CD4-positive, alpha-beta memory T cell (primary cell): ENCODE measurements around the gene NTHL1. TPM values are rescaled to one million over a fixed set of nuclear protein-coding genes. Genes with fewer than 3 reads are reported as not detected.

Source experiments
- CTCF ChIA-PET: fragments of 350-600 bp; sonication (Branson Sonifier 250); formaldehyde crosslinking; loops from one replicate; lab custom pipeline; 2021; ENCODE audit warnings: inconsistent platforms; ENCODE audit not compliant: partially characterized antibody; lab: Charles Lee
- POLR2A ChIA-PET: fragments of 350-600 bp; sonication (Branson Sonifier 250); formaldehyde crosslinking; loops from one replicate; lab custom pipeline; 2021; ENCODE audit not compliant: partially characterized antibody; lab: Charles Lee
- DNase-seq, 5 donors: peaks; one replicate each; pipeline versions ENCODE4 v3.0.0 to v3.0.0-alpha.2; 2020 to 2022; ENCODE audit warnings: mixed read lengths in 1 of 5
- H3K27ac ChIP-seq: one replicate; pipeline ENCODE4 v1.7.0; 2013; ENCODE audit warnings: low read depth, low read length
- H3K27me3 ChIP-seq: 2 replicates; pipeline ENCODE4 v1.7.0; 2013; ENCODE audit warnings: mild to moderate bottlenecking, low read length, moderate library complexity; ENCODE audit not compliant: insufficient read depth
- H3K36me3 ChIP-seq: 2 replicates; pipeline ENCODE4 v1.7.0; 2013; ENCODE audit warnings: mild to moderate bottlenecking, low read length, moderate library complexity; ENCODE audit not compliant: insufficient read depth
- H3K4me1 ChIP-seq: 2 replicates; pipeline ENCODE4 v1.7.0; 2013; ENCODE audit warnings: mild to moderate bottlenecking, low read length, moderate library complexity; ENCODE audit not compliant: insufficient read depth
- H3K4me3 ChIP-seq, 2 donors: one replicate each; pipeline ENCODE4 v1.7.0; 2013; ENCODE audit warnings: low read length in 2 of 2, mild to moderate bottlenecking in 1 of 2
- H3K9me3 ChIP-seq, 2 donors: one replicate each; pipeline ENCODE4 v1.7.0; 2013; ENCODE audit warnings: low read length in 2 of 2, control low read depth in 1 of 2; ENCODE audit not compliant: control insufficient read depth in 1 of 2
- H3K27ac Mint-ChIP-seq, 7 donors: one replicate each; pipeline ENCODE4 v1.8.0; 2020 to 2021; ENCODE audit warnings: mixed read lengths in 7 of 7, mild to moderate bottlenecking in 6 of 7, inconsistent platforms in 3 of 7, moderate library complexity in 3 of 7
- H3K27me3 Mint-ChIP-seq, 2 donors: one replicate each; pipeline ENCODE4 v1.8.0; 2020 to 2021; ENCODE audit warnings: mixed read lengths in 2 of 2
- H3K36me3 Mint-ChIP-seq, 2 donors: one replicate each; pipeline ENCODE4 v1.8.0; 2020 to 2021; ENCODE audit warnings: mixed read lengths in 2 of 2, inconsistent platforms in 1 of 2, mild to moderate bottlenecking in 1 of 2
- H3K4me1 Mint-ChIP-seq, 4 donors: one replicate each; pipeline ENCODE4 v1.8.0; 2020 to 2021; ENCODE audit warnings: mixed read lengths in 4 of 4, mild to moderate bottlenecking in 1 of 4
- H3K4me3 Mint-ChIP-seq, 8 donors: one replicate each; pipeline ENCODE4 v1.8.0; 2020 to 2021; ENCODE audit warnings: mixed read lengths in 8 of 8, mild to moderate bottlenecking in 7 of 8, moderate library complexity in 6 of 8, inconsistent platforms in 3 of 8
- H3K9me3 Mint-ChIP-seq, 8 donors: one replicate each; pipeline ENCODE4 v1.8.0; 2020 to 2021; ENCODE audit warnings: mixed read lengths in 8 of 8, mild to moderate bottlenecking in 5 of 8, inconsistent platforms in 3 of 8, moderate library complexity in 1 of 8
- intact Hi-C: fragments of 100-400 bp; cut with micrococcal nuclease; formaldehyde crosslinking; loops from one replicate; pipeline ENCODE4 v1.15.1; 2023
- polyA plus RNA-seq, 2 donors: library from polyadenylated mRNA; unstranded; fragments of 300-500 nt; fragmentation: Illumina TruSeq; gene quantifications; one replicate each; pipeline ENCODE4 v1.2.3, GENCODE V29; 2021
- total RNA-seq, 2 experiments: library from RNA; stranded (reverse); gene quantifications; one replicate each; pipeline ENCODE4 v1.2.3, GENCODE V29; 2021

Gene NTHL1
- total and polyA plus RNA-seq, 4 experiments from 2014 or later = 9.3 to 20.1 (median 12.7) TPM

- H3K4me1 ChIP-seq = peaks cover 24% of the 10 kb centered on the region
- no peaks in the 10 kb centered on the region for H3K9me3 Mint-ChIP-seq
- DNase-seq = no peak
- no peaks in the 10 kb centered on the region for H3K27me3 Mint-ChIP-seq
- intact Hi-C loops = loop anchor here (2.0 to 5.0 kb wide), 2 partner anchors 23 to 39 kb away; partner anchors contain the start of gene ZNF598
- peaks cover 11 to 27% (median 17%) of the 10 kb centered on the region in 4 donors for H3K4me1 Mint-ChIP-seq
- no peaks in the 10 kb centered on the region for H3K9me3 ChIP-seq
- ChIA-PET CTCF (interaction anchor here (0.5 to 1.2 kb wide), 2 partner anchors 24 to 94 kb away, joined by 4 to 5 read pairs; no protein-coding TSS in a partner anchor), POLR2A (interaction anchor here (1.1 to 3.5 kb wide), 3 partner anchors 19 to 109 kb away, joined by 5 to 38 read pairs (median 12); partner anchors contain the start of genes RPS2 and TRAF7)
- peak overlapping the region in 1 of 7 donors; percentile 58 for H3K27ac Mint-ChIP-seq
- H3K4me3 Mint-ChIP-seq = peak overlapping the region; percentile 12 to 96 (median 93)
- peaks cover 4% of the 10 kb centered on the region for H3K36me3 ChIP-seq
- peaks cover 0 to 5% of the 10 kb centered on the region in 2 donors for H3K36me3 Mint-ChIP-seq
- no peak overlapping the region for H3K4me3 ChIP-seq
- no peak overlapping the region for H3K27ac ChIP-seq
- no peaks in the 10 kb centered on the region for H3K27me3 ChIP-seq
Measured at GRCh38 chr16:2045965-2046892, 1.4 kb downstream of the NTHL1 start.

GRCh38 chr16:2044541-2044940, 3.1 kb downstream of the NTHL1 start:
- no peak overlapping the region for H3K4me3 Mint-ChIP-seq

GRCh38 chr16:2043667-2044451, 3.8 kb downstream of the NTHL1 start:
- no peak overlapping the region for H3K27ac Mint-ChIP-seq
- H3K9me3 Mint-ChIP-seq = no peaks in the 10 kb centered on the region
- H3K4me3 Mint-ChIP-seq = no peak overlapping the region
- no peaks in the 10 kb centered on the region for H3K27me3 Mint-ChIP-seq
- H3K27ac ChIP-seq = no peak overlapping the region
- intact Hi-C loops = no loop called here
- no peaks in the 10 kb centered on the region for H3K9me3 ChIP-seq
- no peaks in the 10 kb centered on the region for H3K36me3 ChIP-seq
- H3K4me1 ChIP-seq = peaks cover 19% of the 10 kb centered on the region
- ChIA-PET CTCF (no interaction called here), POLR2A (no interaction called here)
- H3K27me3 ChIP-seq = no peaks in the 10 kb centered on the region
- no peak for DNase-seq
- H3K36me3 Mint-ChIP-seq = peaks cover 0 to 5% of the 10 kb centered on the region in 2 donors
- H3K4me3 ChIP-seq = no peak overlapping the region
- peaks cover 11 to 21% (median 16%) of the 10 kb centered on the region in 4 donors for H3K4me1 Mint-ChIP-seq

More at GRCh38 chr16:2044541-2044940, 3.1 kb downstream of the NTHL1 start:
- H3K9me3 Mint-ChIP-seq = no peaks in the 10 kb centered on the region
- Histone ChIP-seq H3K27ac (no peak overlapping the region), H3K9me3 (no peaks in the 10 kb centered on the region), H3K36me3 (no peaks in the 10 kb centered on the region), H3K27me3 (no peaks in the 10 kb centered on the region), H3K4me1 (peaks cover 24% of the 10 kb centered on the region), H3K4me3 (no peak overlapping the region)
- no peaks in the 10 kb centered on the region for H3K27me3 Mint-ChIP-seq
- POLR2A ChIA-PET = no interaction called here
- DNase-seq = no peak
- peaks cover 0 to 5% of the 10 kb centered on the region in 2 donors for H3K36me3 Mint-ChIP-seq
- CTCF ChIA-PET = no interaction called here
- H3K4me1 Mint-ChIP-seq = peaks cover 11 to 27% (median 17%) of the 10 kb centered on the region in 4 donors
- intact Hi-C loops = no loop called here
- no peak overlapping the region for H3K27ac Mint-ChIP-seq

GRCh38 chr16:2042986-2043666, 4.5 kb downstream of the NTHL1 start:
- Histone ChIP-seq H3K4me3 (no peak overlapping the region), H3K9me3 (no peaks in the 10 kb centered on the region), H3K27me3 (no peaks in the 10 kb centered on the region), H3K27ac (no peak overlapping the region), H3K36me3 (no peaks in the 10 kb centered on the region), H3K4me1 (peaks cover 13% of the 10 kb centered on the region)
- Mint-ChIP-seq H3K27ac (no peak overlapping the region), H3K9me3 (no peaks in the 10 kb centered on the region), H3K4me3 (no peak overlapping the region), H3K4me1 (peaks cover 5 to 14% (median 10%) of the 10 kb centered on the region in 4 donors), H3K36me3 (peaks cover 0 to 2% of the 10 kb centered on the region in 2 donors), H3K27me3 (no peaks in the 10 kb centered on the region)
- ChIA-PET POLR2A (no interaction called here), CTCF (no interaction called here)
- intact Hi-C loops = no loop called here
- DNase-seq = no peak

- peaks cover 13% of the 10 kb centered on the region for H3K4me1 ChIP-seq
- H3K9me3 ChIP-seq = no peaks in the 10 kb centered on the region
- no peak overlapping the region for H3K27ac ChIP-seq
- DNase-seq = no peak
- intact Hi-C loops = no loop called here
- Mint-ChIP-seq H3K36me3 (peaks cover 0 to 2% of the 10 kb centered on the region in 2 donors), H3K4me1 (peaks cover 5 to 13% (median 9%) of the 10 kb centered on the region in 4 donors), H3K27ac (no peak overlapping the region), H3K27me3 (no peaks in the 10 kb centered on the region), H3K4me3 (no peak overlapping the region), H3K9me3 (no peaks in the 10 kb centered on the region)
- H3K4me3 ChIP-seq = no peak overlapping the region
- no peaks in the 10 kb centered on the region for H3K27me3 ChIP-seq
- no peaks in the 10 kb centered on the region for H3K36me3 ChIP-seq
- ChIA-PET POLR2A (interaction anchor here (1.2 kb wide), 1 partner anchor 113 kb away, joined by 3 read pairs; the partner anchor contains the start of gene TRAF7), CTCF (interaction anchor here (1.5 kb wide), 1 partner anchor 98 kb away, joined by 5 read pairs; no protein-coding TSS in a partner anchor)
Measured at GRCh38 chr16:2042171-2042985, 5.3 kb downstream of the NTHL1 start.

- no peaks in the 10 kb centered on the region for H3K4me1 ChIP-seq
- no peaks in the 10 kb centered on the region for H3K36me3 Mint-ChIP-seq
- H3K9me3 ChIP-seq = no peaks in the 10 kb centered on the region
- H3K27ac ChIP-seq = no peak overlapping the region
- H3K27me3 Mint-ChIP-seq = no peaks in the 10 kb centered on the region
- no peaks in the 10 kb centered on the region for H3K27me3 ChIP-seq
- ChIA-PET CTCF (interaction anchor here (1.5 kb wide), 1 partner anchor 99 kb away, joined by 5 read pairs; no protein-coding TSS in a partner anchor), POLR2A (interaction anchor here (0.7 to 1.2 kb wide), 2 partner anchors 114 to 544 kb away, joined by 3 read pairs; partner anchors contain the start of gene TRAF7)
- H3K27ac Mint-ChIP-seq = no peak overlapping the region
- no peaks in the 10 kb centered on the region for H3K36me3 ChIP-seq
- DNase-seq = no peak
- H3K4me1 Mint-ChIP-seq = peaks cover 0 to 1% (median 0%) of the 10 kb centered on the region in 4 donors
- intact Hi-C loops = no loop called here
- no peaks in the 10 kb centered on the region for H3K9me3 Mint-ChIP-seq
- no peak overlapping the region for H3K4me3 ChIP-seq
- H3K4me3 Mint-ChIP-seq = no peak overlapping the region
Measured at GRCh38 chr16:2040787-2041522, 6.7 kb downstream of the NTHL1 start.
